Right lobe of liver (tissue), 4 donors: ENCODE measurements around the gene VCAM1.

Experiments
- POLR2A ChIP-seq: fragments of 450-650 bp; IDR thresholded peaks from one replicate; pipeline ENCODE4 v1.6.1; 2017; ENCODE audit warnings: antibody characterized with exemption, mild to moderate bottlenecking
- TF ChIP-seq, protein P1 (sequence below), 4 donors: fragments of 200-600 bp in 3 of 4; fragments of 450-650 bp in 1 of 4; IDR thresholded peaks; one replicate each; pipeline versions ENCODE4 v1.5.1 to v1.8.0; 2016 to 2022; ENCODE audit warnings: antibody characterized with exemption in 4 of 4, mild to moderate bottlenecking in 2 of 4
- donor health status: DM: no; HTN: no; CAD: no.
- donor health status: DM: no; HTN: no; CAD: no.
- donor health status: DM: no; HTN: yes; CAD: no.

DNA sequence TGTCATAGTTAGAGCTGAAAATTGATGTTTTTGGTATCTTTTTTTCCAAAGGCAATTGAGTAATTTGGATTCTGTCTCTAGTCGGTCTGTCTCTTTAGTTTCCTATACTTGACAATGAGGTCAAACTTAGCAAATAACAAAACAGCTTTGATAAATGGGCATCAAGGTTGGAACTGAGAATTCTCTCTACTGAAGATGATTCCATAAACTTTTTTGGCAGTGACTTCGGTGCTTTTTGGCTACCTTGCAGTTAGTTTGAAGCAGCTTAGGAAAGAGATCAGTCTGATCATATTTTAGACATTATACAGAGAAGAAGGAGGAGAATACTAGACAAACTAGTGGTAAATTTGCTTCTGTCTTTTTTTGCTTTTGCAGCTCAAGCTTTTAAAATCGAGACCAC is 559 bp downstream of the VCAM1 start:
- TF ChIP-seq, protein P1, sequence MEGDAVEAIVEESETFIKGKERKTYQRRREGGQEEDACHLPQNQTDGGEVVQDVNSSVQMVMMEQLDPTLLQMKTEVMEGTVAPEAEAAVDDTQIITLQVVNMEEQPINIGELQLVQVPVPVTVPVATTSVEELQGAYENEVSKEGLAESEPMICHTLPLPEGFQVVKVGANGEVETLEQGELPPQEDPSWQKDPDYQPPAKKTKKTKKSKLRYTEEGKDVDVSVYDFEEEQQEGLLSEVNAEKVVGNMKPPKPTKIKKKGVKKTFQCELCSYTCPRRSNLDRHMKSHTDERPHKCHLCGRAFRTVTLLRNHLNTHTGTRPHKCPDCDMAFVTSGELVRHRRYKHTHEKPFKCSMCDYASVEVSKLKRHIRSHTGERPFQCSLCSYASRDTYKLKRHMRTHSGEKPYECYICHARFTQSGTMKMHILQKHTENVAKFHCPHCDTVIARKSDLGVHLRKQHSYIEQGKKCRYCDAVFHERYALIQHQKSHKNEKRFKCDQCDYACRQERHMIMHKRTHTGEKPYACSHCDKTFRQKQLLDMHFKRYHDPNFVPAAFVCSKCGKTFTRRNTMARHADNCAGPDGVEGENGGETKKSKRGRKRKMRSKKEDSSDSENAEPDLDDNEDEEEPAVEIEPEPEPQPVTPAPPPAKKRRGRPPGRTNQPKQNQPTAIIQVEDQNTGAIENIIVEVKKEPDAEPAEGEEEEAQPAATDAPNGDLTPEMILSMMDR (IDR thresholded peaks at IDR 0.05): no peak
- no peak for TF ChIP-seq POLR2A
